Colon (tissue), 2 donors: ENCODE measurements around the gene TEX11.
"Not testable (repeated sequence)": the region's sequence is repeated elsewhere in the genome, so short reads cannot be mapped to it uniquely, and the experiment has no call there.

ENCODE experiments used
- FAIRE-seq: peaks from 2 replicates; lab custom pipeline; 2012; peaks lifted over from hg19 to GRCh38; lab: Jason Lieb, UNC
- donor health status: control.
- donor health status: control.

Gene TEX11

DNA sequence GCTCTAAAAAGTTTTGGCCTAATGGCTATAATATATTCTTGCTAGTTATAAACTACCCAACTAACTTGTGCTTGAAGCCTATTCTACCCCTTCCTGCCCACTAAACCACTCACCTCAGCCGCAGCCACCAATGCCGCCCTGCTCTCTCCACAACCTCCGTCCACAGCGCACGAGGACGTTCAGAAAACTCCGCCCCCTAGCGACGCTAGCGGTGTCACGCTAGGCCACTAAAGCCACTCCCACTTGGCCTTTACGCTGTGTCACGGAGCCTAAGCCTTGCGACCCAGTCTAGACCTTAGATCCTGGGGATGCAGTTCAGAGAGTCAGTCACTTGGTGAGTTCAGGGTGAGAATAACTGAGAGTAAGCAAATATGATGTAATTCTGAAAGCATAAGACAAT lies at the start of gene TEX11:
TSS of gene TEX11 (minus strand) at position 171 of the 400 bp plus-strand sequence. CDS start 922 bp downstream, outside the sequence.
- FAIRE-seq, result no peak

DNA sequence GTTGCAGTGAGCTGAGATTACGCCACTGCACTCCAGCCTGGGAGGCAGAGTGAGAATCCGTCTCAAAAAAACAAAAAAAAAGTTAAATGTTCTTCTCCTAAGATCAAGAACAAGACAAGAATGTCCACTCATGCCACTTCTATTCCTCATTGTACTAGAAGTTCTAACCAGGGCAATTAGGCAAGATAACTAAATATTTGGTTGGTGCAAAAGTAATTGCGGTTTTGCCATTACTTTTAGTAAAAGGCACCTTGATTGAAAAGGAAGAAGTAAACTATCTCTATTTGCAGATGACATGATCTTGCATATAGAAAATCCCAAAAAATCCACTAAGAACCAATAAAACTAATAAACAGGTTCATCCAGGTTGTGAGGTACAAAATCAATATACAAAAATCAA lies 46.4 kb upstream of the TEX11 start:
- no peak for FAIRE-seq

GRCh38 chrX:70924294-70924911 lies 15.9 kb upstream of the TEX11 start:
- no peak for FAIRE-seq

DNA sequence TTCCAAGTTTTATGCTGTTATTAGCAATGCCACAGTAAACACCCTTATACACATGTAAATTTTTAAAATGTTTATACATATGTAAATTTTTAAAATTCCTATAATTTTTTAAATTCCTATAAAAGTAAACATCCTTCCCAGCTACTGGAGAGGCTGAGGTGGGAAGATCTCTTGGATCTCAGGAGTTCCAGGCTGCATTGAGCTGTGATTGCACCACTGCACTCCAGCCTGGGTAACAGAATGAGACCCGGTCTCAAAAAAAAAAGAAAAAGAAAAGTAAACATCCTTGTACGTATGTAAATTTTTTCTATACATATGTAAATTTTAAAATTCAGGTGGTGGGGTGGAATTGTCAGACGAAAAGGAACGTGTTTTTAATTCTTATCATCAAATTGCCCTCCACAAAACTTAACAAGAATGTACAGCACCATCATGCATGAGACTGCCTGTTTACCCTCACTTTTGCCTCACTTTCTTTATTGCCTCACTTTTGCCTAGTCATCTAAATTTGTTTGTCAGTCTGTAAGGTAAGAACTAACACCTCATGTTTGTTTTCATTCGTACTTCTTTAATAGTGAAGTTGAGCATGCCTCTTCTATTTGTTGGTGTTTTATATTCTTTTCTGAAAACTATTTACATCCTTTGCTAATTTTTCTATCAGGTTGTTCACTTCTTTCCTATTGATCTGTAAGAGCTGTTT lies 14.4 kb upstream of the TEX11 start:
- FAIRE-seq, result no peak

DNA sequence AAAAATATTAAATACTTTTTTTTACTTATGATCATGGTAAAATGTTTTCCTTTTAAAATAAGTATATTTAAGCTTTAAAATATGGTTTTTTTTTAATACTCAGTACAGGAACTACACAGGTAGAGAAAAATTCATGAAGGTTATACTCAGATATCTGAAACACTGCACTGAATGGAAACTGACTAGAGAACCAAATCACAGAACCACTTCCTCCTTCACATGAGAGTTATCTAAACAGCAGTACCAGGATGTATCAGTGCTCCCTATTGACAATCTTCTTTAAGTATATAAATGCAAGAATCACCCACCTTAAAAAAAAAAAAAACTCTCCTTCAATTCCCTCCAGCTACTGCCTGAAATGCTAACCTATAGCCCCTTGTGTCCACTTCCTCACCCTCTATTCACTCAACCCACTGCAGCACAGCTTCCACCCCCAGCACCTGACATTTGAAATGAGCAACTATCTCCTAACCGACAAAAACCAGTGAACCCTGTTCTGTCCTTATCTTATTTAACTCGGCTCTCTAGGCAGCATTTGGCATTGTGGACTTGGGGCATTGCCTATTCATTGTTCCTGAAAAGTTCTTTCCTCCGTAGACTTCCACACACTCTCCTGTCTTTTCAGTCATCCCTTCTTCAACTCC lies 13.3 kb upstream of the TEX11 start:
- no peak for FAIRE-seq

DNA sequence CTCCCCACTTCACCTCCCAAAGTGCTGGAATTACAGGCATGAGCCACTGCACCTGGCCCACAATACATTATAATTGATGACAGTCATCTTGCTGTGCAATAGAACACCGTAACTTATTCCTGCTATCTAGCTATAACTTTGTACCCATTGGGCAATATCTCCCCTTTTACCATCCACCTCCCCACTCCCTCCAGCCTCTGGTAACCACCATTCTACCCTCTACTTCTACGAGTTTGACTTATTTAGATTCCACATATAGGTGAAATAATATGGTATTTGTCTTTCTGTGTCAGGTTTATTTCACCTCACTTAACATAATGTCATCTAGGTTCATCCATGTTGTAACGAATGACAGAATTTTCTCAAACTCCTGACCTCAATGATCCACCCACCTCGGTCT lies 8.2 kb upstream of the TEX11 start:
- FAIRE-seq, result no peak

DNA sequence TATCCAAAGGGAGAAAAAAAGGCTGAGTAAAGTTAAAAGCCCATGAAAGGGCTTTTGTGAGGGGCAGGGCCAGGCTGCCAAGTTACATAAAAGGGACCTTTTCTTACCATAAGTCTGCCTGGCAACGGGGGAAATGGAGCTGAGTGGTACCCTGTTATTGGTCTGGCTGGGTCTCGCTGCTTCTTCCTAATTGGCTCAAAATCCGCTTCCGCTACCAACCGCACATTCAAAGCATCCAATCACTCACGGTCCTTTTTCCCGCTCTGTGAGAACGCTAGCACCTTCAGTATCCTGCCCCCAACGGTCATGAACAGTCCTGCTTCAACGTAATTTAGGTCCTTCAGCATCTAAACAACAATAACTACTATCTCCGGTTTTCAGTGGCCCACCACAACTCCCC lies 611 bp downstream of the TEX11 start:
- no peak for FAIRE-seq

DNA sequence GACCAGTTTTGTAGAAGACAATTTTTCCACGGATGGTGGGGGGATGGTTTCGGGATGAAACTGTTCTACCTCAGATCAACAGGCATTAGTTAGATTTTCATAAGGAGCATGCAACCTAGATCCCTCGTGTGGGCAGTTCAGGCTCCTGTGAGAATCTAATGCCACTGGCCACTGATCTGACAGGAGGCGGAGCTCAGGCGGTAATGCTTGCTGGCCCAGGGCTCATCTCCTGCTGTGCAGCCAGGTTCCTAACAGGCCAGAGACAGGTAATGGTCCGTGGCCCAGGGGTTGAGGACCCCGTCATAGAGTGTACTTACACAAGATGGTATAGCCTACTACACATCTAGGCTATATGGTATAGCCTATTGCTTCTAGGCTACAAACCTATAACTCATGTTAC lies 7.0 kb downstream of the TEX11 start:
- no peak for FAIRE-seq

DNA sequence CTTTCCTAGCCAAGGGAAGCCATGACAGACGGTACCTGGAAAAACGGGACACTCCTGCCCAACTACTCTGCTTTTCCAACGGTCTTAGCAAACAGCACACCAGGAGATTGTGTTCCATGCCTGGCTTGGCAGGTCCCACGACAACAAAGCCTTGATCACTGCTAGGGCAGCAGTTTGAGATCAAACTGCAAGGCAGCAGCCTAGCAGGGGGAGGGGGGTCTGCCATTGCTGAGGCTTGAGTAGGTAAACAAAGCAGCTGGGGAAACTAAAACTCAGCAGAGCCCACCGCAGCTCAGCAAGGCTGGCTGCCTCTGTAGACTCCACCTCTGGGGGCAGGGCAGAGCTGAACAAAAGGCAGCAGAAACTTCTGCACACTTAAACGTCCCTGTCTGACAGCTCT lies 18.1 kb downstream of the TEX11 start:
- FAIRE-seq, result not testable (repeated sequence)

- no peak for FAIRE-seq
Observed at GRCh38 chrX:70878902-70879301, 29.6 kb downstream of the TEX11 start.

- no peak for FAIRE-seq
Observed at GRCh38 chrX:70852294-70852693, 56.2 kb downstream of the TEX11 start.

DNA sequence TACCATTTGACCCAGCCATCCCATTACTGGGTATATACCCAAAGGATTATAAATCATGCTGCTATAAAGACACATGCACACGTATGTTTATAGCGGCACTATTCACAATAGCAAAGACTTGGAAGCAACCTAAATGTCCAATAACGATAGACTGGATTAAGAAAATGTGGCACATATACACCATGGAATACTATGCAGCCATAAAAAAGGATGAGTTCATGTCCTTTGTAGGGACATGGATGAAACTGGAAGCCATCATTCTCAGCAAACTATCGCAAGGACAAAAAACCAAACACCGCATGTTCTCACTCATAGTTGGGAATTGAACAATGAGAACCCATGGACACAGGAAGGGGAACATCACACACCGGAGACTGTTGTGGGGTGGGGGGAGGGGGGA lies 64.4 kb downstream of the TEX11 start:
- not testable (repeated sequence) for FAIRE-seq

DNA sequence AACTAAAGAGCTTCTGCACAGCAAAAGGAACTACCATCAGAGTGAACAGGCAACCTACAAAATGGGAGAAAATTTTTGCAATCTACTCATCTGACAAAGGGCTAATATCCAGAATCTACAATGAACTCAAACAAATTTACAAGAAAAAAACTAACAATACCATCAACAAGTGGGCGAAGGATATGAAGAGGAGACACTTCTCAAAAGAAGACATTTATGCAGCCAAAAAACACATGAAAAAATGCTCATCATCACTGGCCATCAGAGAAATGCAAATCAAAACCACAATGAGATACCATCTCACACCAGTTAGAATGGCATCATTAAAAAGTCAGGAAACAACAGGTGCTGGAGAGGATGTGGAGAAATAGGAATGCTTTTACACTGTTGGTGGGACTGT lies 64.9 kb downstream of the TEX11 start:
- FAIRE-seq, result not testable (repeated sequence)

DNA sequence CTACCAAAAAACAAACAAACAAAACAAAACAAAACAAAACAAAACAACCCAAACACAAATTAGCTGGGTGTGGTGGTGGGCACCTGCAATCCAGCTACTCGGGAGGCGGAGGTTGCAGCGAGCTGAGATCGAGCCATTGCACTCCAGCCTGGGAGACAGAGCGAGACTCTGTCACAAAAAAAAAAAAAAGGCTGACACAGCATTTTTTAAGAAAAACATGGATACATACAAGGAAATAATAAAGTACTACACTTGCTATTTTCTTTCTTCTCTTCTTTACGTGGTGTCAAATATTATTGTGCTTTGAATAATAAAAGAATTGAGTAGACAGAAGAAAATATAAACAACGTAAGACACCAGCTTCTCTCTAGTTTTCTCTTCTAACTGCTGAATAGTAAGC lies 73.9 kb downstream of the TEX11 start:
- no peak for FAIRE-seq

DNA sequence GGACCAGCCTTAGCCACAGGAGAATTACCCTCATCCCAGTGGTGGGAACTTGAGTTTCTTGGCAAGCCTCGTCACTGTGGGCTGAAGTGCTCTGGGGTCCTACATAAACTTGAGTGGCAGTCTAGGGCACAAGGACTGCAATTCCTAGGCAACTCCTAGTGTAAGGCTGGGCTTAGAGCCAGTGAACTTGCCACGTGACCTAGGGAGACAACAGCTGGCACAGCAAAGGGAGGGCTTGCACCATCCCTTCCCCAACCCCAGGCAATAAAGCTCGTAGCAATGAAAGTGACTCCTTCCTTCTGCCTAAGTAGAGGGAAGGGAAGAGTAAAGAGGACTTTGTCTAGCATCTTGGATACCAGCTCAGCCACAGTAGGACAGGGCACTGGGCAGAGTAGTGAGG lies 81.8 kb downstream of the TEX11 start:
- FAIRE-seq, result no peak

DNA sequence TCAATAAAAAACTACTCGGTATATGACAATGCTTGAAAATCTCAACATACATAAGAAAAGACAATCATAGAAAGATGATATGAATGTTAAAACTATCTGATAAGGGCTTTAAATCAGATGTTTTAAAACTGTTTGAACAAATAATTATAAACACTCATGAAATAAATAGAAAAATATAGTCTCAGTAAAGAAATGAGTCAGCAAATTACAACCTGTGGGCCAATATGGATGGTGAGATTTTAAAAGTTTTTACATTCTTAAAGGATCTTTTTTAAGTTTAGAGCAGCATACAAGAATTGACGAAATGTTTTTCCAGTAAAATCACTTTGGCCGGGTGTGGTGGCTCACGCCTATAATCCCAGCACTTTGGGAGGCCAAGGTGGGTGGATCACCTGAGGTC lies 83.1 kb downstream of the TEX11 start:
- FAIRE-seq, result peak; percentile 71

GRCh38 chrX:70808942-70809940 lies 99.3 kb downstream of the TEX11 start:
- no peak for FAIRE-seq

DNA sequence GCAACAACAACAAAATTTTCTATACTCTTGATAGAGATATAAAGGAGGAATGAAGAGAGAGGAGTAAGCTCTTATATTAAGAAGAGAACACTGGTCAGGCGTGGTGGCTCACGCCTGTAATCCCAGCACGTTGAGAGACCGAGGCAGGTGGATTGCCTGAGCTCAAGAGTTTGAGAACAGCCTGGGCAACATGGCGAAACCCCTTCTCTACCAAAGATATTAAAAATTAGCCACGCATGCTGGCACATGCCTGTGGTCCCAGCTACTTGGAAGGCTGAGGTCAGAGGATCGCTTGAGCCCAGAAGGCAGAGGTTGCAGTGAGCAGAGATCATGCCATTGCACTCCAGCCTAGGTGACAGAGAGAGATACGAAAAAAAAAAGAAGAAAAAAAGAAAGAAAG lies 102.4 kb downstream of the TEX11 start:
- FAIRE-seq, result no peak

DNA sequence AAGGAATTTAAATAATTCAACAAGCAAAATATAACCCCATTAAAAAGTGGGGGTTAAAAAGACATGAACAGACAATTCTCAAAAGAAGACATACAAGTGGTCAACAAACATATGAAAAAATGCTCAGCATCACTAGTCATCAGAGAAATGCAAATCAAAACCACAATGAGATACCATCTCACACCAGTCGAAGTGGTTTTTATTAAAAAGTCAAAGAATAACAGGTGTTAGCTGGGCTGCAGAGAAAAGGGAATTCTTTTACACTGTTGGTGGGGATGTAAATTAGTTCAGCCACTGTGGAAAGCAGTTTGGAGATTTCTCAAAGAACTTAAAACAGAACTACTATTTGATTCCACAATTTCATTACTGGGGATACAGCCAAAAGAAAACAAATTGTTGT lies 111.8 kb downstream of the TEX11 start:
- peak; percentile 70 for FAIRE-seq

GRCh38 chrX:70774223-70774622 lies 134.3 kb downstream of the TEX11 start:
- peak; percentile 64 for FAIRE-seq

- FAIRE-seq, result peak; percentile 97
Observed at GRCh38 chrX:70769659-70770227, 138.8 kb downstream of the TEX11 start.

GRCh38 chrX:70762285-70762684 lies 146.2 kb downstream of the TEX11 start:
- no peak for FAIRE-seq
